Activated CD4-positive, alpha-beta T cell treated with anti-CD3 and anti-CD28 coated beads for 48 hours (primary cell): ENCODE results near the gene TMEM131.
"Not testable (repeated sequence)": the region's sequence is repeated elsewhere in the genome, so short reads cannot be mapped to it uniquely, and the experiment has no call there.

Experiments
- DNase-seq: peaks from one replicate; pipeline ENCODE4 v3.0.0-alpha.2; 2020

TMEM131 gene

DNA sequence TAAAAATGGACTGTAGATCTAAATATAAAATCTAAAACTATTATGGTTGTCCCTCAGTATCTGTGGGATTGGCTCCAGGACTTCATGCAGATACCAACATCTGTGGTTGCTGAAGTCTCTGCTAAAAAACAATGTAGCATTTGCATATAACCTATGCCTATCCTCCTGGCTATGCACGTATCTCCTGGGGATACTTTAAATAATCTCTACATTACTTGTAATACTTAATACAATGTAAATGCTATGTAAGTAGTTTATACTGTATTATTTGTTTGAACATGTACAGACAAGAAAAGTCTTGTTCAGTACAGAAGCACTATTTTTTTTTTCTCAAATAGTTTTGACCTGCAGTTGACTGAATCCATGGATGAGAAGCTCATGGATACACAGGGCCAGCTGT is 147.4 kb downstream of the TMEM131 start:
- no peak for DNase-seq

DNA sequence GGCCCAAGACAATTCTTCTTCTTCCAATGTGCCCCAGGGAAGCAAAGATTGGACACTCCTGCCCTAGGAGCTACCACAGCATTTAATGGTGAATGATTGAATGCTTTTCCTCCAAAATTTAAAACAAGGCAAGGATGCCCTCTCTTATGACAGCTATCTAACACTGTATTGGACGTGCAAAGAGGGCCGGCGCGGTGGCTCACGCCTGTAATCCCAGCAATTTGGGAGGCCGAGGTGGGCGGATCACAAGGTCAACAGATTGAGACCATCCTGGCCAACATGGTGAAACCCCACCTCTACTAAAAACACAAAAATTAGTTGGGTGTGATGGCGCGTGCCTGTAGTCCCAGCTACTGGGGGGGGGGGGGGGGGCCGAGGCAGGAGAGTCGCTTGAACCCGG is 149.0 kb downstream of the TMEM131 start:
- not testable (repeated sequence) for DNase-seq

DNA sequence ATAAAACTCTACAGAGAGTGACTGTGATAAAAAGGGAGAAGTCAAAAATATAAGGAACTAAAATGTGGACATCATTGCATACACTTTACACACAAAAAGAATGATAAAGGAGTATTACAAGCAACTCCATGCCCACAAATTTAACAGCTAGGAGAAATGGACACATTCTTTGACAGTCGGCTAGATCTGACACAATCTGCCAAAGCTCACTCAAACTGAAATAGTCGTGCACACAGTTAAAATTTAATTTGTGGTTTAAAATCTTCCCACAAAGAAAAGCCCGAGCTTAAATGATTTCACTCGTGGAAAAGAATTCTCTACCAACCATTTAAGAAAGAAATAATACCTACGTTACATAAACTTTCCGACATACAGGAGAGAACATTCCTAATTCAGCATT is 149.9 kb downstream of the TMEM131 start:
- no peak for DNase-seq

DNA sequence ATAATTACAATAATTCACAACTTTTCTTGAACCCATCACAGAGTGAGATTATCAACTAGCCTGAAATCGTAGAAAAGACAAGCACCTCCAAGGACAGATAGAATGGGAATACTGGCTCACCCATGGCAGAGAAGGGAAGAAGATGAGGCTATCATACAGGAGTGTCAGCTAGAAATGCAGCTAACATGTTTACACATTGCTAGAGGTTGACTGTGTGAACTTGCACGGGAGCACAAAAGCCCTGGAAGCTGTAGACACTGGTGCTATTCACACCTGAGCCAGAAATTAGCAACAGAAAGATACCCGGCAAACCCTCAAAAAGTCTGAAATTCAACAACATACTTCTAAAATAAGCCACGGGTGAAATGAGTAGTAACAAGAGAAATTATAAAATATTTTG is 150.6 kb downstream of the TMEM131 start:
- no peak for DNase-seq

DNA sequence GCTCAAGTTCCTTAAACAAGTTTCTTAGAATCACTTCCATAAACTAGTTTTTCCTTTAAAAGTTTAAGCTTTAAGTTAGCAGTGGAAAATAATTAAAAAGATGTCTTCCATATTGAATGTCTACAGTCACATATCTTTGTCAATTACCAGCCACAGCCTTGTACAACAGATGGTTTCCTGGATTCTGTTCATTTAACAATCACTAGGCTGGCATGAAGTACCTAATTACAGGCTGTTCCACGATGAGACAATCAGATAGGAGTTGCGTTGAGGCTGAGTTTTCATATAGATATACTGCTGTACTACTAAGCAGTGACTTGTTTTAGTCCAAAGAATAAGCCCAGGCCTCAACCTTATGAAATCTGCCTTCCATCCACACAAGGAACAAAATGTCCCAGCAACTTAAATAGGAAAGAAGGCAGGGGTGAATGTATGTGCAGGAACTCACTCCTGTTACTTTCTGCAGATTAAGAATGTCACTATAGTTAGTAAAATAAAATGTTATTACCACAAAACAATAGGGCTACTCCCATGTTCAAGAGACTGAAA is 151.4 kb downstream of the TMEM131 start:
- no peak for DNase-seq

DNA sequence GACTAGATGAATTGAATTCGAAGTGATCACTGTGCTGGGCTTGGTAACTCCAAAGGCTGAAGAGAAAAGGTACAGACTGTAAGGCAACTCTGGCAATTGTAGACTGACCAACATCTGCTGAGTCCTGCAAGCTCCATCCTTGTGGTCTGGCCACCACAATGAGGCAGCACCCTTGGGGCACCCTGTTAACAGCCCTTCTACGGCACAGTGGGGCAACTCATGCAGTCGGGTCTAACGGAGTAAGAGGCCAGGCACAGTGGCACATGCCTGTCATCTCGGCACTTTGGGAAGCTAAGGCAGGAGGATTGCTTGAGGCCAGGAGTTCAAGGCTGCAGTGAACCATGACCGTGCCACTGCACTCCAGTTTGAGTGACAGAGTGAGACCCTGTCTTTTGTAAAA is 155.6 kb downstream of the TMEM131 start:
- no peak for DNase-seq

DNA sequence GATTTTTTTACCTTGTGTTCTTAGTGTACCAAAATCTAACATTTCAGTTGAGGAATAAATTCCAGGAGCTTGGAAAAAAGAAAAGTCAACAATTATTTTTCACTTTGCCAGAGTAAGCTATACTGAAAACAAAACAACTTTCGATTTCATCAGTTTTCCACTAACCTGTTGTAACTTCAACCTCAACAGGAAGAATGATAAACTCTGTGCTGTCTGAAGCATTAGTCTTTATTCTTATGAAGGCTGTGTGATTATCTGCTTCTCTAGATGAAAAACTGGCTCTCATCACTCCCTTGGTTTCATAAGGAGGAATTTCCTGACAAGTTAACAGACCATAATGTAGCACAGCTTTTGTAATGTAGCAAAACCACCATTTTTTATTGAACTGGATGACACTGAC is 161.1 kb downstream of the TMEM131 start:
- no peak for DNase-seq

DNA sequence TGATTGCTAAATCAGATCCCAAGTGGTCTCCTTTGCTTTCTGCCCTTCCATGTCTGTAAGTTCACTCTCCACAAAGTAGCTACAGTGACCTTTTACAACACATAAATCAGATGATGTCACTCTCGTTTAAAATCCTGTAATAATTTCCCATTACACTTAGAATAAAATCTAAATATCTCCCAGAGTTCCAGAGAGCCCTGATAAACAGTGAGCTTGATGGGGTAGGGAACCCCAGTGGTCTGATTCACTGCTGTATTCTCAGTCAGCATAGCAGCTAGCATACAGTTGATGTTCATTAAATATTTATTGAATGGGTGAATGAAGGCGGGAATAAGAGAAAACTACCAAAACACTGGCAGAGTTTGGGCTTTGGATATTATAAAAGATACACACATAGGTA is 164.6 kb downstream of the TMEM131 start:
- DNase-seq = no peak

DNA sequence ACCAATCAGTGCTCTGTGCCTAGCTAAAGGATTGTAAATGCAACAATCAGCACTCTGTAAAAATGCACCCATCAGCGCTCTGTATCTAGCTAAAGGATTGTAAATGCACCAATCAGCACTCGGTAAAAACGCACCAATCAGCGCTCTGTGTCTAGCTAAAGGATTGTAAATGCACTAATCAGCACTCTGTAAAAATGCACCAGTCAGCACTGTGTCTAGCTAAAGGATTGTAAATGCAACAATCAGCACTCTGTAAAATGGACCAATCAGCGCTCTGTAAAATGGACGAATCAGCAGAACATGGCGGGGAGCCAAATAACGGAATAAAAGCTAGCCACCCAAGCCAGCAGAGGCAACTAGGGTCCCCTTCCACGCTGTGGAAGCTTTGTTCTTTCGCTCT is 166.5 kb downstream of the TMEM131 start:
- DNase-seq = not testable (repeated sequence)

DNA sequence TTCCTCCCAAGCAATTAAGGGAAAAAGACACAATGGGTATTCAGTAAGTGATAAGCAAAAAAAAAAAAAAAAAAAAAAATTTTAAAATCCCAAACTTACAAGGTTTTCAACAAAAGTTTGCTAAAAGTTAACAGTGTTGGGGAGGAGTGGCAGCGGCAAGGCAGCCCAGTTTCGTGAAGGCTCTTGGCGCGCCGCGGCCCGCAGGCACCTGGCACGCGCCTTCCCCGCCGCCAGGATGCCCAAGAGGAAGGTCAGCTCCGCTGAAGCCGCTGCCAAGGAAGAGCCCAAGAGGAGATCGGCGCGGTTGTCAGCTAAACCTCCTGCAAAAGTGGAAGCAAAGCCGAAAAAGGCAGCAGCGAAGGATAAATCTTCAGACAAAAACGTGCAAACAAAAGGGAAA is 168.7 kb downstream of the TMEM131 start:
- DNase-seq = not testable (repeated sequence)

DNA sequence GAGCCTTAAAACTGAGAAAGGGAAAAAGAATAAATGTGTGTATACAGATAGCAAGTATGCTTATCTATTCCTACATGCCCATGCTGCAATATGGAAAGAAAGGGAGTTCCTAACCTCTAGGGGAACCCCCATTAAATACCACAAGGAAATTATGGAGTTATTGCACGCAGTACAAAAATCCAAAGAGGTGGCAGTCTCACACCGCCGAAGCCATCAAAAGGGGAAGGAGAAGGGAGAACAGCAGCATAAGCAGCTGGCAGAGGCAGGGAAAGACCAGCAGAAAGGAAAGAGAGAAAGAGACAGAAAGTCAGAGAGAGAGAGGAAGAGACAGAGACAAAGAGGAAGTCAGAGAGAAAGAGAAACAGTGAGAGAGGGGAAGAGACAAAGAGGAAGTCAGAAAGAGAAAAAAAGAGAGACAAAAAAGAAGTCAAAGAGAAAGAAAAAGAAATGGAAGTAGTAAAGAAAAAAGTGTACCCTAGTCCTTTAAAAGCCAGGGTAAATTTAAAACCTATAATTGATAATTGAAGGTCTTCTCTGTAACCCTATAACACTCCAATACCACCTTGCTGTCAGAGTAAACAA is 169.4 kb downstream of the TMEM131 start:
- DNase-seq = not testable (repeated sequence)

DNA sequence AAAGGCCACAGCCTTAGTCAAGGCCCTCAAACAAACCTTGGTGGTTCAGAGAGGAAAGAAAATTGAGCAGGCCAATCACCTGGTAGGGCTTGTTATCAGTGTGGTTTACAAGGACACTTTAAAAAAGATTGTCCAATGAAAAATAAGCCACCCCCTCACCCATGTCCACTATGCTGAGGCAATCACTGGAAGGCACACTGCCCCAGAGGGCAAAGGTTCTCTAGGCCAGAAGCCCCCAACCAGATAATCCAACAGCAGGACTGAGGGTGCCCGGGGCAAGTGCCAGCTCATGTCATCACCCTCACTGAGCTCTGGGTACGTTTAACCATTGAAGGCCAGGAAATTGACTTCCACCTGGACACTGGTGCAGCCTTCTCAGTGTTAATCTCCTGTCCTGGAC is 171.7 kb downstream of the TMEM131 start:
- not testable (repeated sequence) for DNase-seq

DNA sequence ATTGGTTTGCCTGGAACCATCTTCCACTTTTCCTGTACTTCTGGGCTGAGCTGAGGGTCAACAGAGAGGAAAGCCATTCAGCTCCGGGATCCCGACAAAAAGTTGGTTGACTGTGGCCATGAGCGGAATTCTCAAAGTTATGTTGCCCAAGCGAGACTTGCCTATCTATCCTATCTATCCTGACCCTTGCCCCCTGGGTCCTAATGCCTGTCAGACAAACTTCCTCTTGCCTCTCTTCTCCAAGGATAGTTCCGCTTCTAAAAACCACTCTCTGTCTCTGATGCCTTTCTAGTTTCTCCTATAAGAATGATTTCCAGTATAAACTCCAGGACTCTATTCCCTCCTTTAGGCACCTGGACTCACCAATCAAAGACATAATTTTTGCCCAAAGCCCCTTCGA is 173.9 kb downstream of the TMEM131 start:
- DNase-seq = not testable (repeated sequence)

DNA sequence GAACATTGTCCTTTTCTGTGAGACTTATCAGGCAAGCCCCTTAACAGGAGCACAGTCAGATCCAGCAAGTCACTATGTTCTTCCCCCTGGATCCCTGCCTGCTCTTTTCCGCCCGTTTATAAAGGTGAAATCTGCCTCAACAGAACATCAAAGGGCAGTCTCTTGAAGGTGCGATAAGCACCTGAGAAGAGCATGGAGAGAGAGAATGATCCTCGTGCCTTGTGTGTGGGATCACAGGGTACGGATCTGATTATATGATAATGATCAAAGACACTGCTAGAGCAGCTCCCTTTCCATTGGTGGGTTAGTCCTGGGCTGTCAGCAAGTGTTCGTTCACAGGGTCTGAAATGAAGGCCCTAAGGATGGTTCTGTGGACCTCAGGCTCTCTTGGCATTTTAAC is 176.0 kb downstream of the TMEM131 start:
- DNase-seq = no peak

DNA sequence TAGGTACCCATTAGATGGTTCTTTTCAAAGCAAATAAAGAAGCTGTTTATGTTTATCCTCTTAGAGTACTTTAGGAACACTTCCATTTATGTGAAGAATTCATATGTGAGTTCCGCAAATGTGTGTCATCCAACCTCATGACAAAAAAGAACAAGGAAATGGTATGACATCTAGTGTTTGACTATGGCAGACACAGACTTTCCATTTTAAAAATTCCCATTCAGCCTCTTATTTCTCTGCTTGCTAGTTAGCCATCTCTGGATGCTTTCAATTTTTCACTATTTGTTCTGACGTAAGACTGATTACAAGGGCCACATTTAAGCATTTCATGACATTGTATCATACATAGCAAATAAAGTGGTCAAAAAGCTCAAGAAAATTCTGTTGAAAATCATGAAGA is 179.3 kb downstream of the TMEM131 start:
- DNase-seq = no peak

DNA sequence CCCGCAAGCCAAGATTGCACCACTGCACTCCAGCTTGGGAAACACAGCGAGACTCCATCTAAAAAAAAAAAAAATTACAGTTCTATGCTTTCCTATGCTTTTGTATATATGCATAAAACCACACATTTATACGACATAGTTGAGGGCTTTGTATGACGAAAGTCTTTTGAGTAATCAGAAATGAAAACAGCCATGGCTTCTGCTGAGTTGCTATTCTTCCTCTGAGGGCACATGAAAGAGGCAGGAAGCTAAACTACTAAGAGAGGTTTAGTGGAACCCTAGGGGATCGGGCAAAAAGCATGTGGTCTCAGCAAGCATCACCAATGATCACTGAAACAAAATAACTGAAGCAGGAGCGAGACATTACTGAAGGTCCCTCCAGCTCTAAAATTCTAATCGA is 182.8 kb downstream of the TMEM131 start:
- DNase-seq = no peak

DNA sequence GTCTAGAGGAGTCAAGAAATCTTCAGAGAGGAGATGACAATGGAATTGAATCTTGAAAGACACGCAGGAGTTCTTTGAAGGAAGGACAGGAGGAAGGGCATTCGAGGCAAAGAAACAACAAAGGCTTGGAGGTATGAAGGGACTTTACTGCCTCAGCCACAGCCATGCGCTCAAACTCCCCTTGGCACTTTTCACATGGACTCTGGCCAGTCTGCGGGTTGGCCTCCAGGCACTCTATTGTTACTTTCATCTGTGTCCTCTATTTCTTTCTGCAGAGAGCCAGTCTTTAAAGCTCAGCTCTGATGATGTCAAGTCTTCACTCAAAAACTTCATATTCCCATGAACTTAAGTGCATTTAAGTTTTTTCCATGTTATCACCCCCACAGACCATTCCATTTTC is 186.9 kb downstream of the TMEM131 start:
- DNase-seq = no peak

DNA sequence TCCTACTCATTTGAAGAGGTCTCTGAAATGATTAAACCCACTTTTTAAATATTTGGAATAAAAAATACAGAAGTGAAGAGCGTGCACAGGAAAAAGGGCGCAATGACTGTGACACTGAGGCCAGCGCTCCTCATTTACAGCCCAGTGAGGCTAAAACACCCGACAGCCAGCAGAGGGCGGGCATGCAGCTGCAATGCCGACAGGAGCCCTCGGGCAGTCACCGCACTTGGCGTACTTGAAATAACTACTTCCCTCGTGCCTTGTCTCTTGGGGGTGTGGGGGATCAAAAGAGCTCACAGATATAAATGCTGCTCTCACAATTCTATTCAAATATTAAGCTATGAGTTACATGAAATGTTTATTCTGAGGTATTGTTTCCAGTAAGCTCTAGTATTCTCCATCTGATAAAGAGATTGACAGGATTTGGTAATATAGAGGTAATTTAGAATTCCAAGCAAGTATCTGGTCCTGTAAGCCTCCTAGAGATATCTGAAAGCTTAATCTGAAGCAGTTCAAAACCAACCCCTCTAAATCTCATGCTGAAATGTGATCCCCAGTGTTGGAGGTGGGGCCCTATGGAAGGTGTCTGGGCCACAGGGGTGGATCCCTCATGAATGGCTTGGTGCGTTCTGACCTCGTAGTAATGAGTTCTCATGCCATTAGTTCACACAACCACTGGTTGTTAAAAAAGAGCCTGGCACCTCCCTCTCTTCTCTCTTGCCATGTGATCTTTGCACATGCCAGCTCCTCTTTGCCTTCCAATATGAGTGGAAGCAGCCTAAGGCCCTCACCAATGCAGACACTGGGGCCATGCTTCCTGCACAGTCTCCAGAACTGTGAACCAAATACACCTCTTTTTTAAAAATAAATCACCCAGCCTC is 188.8 kb downstream of the TMEM131 start:
- peak; percentile 86 for DNase-seq

DNA sequence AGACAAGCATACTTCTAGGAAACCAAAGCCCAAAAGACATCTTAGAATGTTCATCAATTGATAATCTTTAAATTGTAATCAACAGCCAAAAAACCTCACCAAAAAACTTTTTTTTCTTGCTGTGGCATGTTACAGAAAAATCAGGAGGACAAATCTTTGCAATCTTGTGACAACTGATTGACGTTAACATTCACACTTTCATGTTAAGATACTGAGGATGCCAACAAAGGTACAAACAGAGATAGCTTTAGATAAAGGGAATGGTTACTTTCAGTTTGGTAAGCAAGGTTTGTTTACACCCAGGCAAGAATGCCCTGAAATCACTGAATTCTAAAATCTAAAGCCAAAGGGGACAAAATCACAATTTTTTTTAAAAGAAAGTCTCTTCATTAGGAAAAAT is 190.0 kb downstream of the TMEM131 start:
- no peak for DNase-seq

DNA sequence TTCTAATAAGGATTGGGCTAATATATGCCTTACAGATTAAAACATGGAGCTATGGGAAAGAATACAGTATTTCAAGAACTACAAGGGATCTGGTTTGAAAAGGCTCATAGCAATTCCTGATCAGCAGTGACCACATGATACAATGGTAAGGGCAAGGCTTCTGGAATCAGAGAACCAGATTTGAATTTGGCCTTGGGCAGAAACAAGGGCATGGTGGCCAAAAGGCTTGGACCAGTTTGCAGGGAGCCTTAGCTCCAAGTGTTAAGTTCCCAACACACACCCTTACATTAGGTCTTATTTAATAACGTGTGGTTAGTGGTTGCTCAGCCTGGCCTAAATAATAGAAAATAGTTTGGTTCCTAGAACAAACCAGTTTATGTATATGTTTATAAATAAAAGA is 194.7 kb downstream of the TMEM131 start:
- DNase-seq = no peak

DNA sequence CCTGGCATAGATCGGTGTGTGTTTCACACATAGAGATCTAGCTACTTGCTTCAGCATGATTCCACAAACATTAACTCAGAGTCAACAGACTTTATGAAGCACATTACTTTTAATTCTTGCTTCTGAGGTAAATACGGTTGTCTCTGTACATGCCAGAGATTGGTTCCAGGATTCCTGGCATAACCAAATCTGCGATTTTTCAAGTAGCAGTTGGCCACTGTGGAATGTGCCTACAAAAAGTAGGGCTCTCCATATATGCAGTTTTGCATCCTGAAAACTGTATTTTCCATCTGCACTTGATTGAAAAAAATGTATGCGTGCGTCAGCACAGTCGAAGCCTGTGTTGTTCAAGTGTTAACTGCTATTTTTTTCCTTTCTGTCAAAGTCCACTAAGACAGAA is 197.3 kb downstream of the TMEM131 start:
- DNase-seq = no peak

DNA sequence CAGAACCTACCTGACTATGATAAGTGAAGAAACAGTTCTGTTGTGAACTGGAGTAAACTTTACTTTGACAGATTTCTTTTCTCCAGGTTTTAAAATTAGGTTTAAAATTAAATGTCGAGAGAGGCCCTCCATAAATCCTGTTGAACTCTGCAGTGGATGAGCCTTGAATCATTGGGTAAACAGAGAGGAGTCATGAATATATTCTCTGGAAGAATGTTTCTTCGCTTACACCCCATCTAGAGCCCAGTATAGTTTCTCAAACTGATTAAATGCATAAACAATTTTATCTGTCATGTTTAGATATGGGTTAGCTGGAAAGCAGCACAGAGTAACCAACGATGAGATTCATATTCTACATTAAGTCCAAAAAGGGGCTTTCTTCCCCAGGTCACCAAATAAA is 198.4 kb downstream of the TMEM131 start:
- DNase-seq = no peak

DNA sequence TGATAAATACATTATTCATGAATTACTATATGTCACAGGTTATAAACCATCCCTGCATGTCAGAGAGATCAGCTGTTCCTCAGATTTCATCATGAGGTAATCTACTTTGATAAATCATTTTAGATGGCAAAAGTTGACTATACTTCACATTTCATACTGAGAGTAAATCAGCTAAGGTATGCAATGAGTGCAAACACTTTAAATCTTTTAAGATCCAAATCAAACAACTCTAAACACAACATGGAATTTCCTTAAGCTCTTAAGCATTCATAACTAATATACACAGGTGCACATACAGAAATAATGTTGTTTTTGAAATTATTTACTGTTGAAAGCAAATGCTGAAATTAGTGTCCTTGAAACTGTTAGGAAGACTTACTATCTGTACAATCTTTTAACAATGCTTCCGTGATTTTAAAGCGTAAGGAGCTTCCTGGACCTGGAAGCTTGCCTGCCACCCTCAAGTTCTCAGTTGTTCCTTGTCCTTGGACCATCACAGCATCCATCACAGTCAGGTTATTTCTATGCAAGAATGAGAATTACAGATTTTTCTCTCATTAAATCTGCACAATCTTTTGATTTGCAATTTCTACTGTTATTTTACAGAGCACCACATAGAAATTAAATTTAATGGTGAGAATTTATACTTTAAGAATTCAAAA is 199.2 kb downstream of the TMEM131 start:
- no peak for DNase-seq

DNA sequence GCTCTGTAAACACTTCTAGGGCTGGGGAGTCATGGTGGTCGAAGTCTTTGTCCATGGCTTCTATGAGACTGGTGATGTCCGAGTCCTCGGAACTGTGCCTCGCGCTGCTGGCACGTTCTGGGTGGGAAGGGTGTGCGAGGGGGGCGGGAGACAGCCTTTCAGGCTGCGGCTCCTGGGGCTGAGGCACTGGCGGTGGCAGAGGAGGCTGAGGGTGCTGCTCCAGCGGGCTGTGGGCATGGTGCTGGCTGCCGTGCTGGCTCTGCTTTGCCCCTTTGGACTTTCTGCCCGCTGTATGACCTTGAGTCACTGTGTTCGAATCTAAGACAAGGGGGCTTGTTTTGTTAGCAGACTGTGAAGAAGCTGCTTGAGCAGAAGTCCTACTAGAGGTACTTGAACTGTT is 203.3 kb downstream of the TMEM131 start:
- no peak for DNase-seq
